HFFc6 (cell line): Measurements from ENCODE around the gene EFCC1. TPM values are rescaled to one million over a fixed set of nuclear protein-coding genes. Genes with fewer than 3 reads are reported as not detected.

Experiments used
- DNase-seq: peaks from one replicate; pipeline ENCODE4 v3.0.0-alpha.2; 2018
- H3K27ac Mint-ChIP-seq: 2 replicates; pipeline ENCODE4 v1.8.0; 2020; ENCODE audit warnings: mild to moderate bottlenecking, mixed read lengths
- H3K27me3 Mint-ChIP-seq: 2 replicates; pipeline ENCODE4 v1.8.0; 2021; ENCODE audit warnings: mild to moderate bottlenecking, moderate library complexity, mixed read lengths; ENCODE audit not compliant: insufficient read depth
- H3K36me3 Mint-ChIP-seq: 2 replicates; pipeline ENCODE4 v1.8.0; 2021; ENCODE audit warnings: low read depth, mixed read lengths
- H3K4me1 Mint-ChIP-seq: 2 replicates; pipeline ENCODE4 v1.8.0; 2020; ENCODE audit warnings: low read depth, mixed read lengths
- H3K4me3 Mint-ChIP-seq: 2 replicates; pipeline ENCODE4 v1.8.0; 2020; ENCODE audit warnings: mild to moderate bottlenecking, moderate library complexity, mixed read lengths
- H3K9me3 Mint-ChIP-seq: 2 replicates; pipeline ENCODE4 v1.8.0; 2020; ENCODE audit warnings: mild to moderate bottlenecking, mixed read lengths
- long read RNA-seq: library from polyadenylated mRNA; unstranded; transcript quantifications from one replicate; pipeline ENCODE4 v2.0.0, GENCODE V29; 2019
- total RNA-seq, 6 experiments: library from RNA; stranded (reverse); fragmentation: NEBNext Ultra II Directional; extraction: Animal tissue kit (Norgen Biotek cat#: 25700); gene quantifications; 2 replicates in 1 of 6; 3 replicates in 5 of 6; pipeline ENCODE4 v1.2.3, GENCODE V29; 2021
- TF ChIP-seq, protein P1 (sequence below): fragments of 200-600 bp; sonication (generic); IDR thresholded peaks from 2 replicates; pipeline ENCODE4 v1.5.0; 2021; ENCODE audit warnings: antibody characterized with exemption, mild to moderate bottlenecking

The EFCC1 gene, protein sequence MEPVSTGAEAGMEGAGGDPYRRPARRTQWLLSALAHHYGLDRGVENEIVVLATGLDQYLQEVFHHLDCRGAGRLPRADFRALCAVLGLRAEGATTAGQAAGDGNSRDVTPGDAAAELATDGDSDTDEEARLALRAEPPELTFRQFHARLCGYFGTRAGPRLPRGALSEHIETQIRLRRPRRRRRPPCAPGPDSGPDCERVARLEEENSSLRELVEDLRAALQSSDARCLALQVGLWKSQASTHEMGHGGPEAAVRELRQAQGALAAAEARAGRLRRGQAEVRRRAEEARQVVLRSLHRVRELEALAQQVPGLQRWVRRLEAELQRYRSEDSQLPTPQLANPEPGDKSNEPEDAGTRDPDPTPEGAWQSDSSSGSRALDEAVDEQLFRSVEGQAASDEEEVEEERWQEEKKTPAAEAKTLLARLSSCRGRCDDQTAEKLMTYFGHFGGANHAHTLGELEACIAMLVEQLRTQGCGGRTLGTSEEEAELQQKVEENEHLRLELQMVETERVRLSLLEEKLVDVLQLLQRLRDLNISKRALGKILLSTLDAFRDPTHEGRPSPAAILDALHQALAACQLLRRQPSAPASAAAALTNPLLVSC
- not detected for total RNA-seq
- long read RNA-seq: 0 reads

DNA sequence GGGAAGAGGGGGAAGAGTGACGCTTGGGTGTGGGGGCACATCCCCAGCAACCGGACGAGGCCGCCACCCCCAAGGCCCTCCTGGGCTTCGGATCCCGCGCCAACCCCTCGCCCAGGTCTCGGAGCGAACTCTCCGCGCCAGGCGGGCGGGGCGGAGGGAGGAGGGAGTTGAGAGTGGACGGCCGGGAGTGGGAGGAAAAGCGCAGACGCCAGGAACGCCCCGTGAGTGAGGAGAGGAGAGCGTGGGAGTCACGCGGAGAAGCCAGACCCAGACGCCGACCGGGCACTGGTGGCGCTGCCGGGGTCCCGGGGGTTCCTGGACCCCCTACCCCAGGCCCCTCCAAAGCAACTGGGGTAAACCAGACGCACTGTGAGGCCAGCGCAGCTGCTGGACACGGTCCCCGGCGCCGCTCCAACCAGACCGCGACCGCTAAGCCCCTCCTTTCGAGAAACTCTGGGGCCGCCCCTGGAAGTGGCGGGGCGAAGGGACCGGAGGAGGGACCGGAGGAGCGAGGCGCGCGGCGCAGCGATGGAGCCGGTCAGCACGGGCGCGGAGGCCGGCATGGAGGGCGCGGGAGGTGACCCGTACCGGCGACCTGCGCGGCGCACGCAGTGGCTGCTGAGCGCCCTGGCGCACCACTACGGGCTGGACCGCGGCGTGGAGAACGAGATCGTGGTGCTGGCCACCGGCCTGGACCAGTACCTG, at the start of gene EFCC1:
TSS of gene EFCC1 (plus strand) at position 204 of the 705 bp plus-strand sequence. CDS start at position 529, 325 bp downstream.
- DNase-seq: no peak
- no peak within 1 kb of the TSS for H3K27ac Mint-ChIP-seq
- peaks cover 31% of the 10 kb centered on the region for H3K27me3 Mint-ChIP-seq
- no peak within 1 kb of the TSS for H3K4me3 Mint-ChIP-seq
- no peaks in the 10 kb centered on the region for H3K36me3 Mint-ChIP-seq
- H3K4me1 Mint-ChIP-seq: peaks cover 18% of the 10 kb centered on the region
- no peaks in the 10 kb centered on the region for H3K9me3 Mint-ChIP-seq
- TF ChIP-seq, protein P1, sequence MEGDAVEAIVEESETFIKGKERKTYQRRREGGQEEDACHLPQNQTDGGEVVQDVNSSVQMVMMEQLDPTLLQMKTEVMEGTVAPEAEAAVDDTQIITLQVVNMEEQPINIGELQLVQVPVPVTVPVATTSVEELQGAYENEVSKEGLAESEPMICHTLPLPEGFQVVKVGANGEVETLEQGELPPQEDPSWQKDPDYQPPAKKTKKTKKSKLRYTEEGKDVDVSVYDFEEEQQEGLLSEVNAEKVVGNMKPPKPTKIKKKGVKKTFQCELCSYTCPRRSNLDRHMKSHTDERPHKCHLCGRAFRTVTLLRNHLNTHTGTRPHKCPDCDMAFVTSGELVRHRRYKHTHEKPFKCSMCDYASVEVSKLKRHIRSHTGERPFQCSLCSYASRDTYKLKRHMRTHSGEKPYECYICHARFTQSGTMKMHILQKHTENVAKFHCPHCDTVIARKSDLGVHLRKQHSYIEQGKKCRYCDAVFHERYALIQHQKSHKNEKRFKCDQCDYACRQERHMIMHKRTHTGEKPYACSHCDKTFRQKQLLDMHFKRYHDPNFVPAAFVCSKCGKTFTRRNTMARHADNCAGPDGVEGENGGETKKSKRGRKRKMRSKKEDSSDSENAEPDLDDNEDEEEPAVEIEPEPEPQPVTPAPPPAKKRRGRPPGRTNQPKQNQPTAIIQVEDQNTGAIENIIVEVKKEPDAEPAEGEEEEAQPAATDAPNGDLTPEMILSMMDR: no peak

DNA sequence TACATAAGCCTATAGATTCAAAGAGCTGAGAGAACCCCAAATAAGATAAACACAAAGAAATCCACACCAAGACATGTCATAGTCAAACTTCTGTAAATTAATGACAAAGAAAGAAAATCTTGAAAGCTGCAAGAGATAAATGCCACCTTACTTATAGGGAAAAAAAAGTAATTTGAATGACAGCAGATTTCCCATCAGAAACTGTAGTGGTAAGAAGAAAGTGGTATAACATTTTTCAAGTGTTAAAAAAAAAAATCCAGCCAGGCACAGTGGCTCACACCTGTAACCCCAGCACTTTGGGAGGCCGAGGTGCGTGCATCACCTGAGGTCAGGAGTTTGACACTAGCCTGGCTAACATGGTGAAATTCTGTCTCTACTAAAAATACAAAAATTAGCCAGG, 44.7 kb upstream of the EFCC1 start:
- no peak for DNase-seq
- Mint-ChIP-seq H3K27me3 (peaks cover 36% of the 10 kb centered on the region), H3K36me3 (peaks cover 4% of the 10 kb centered on the region; the same call in 1 of the 2 replicates), H3K9me3 (peaks cover 21% of the 10 kb centered on the region), H3K27ac (no peak overlapping the region), H3K4me3 (no peak overlapping the region), H3K4me1 (no peaks in the 10 kb centered on the region)
- TF ChIP-seq, protein P1: no peak

DNA sequence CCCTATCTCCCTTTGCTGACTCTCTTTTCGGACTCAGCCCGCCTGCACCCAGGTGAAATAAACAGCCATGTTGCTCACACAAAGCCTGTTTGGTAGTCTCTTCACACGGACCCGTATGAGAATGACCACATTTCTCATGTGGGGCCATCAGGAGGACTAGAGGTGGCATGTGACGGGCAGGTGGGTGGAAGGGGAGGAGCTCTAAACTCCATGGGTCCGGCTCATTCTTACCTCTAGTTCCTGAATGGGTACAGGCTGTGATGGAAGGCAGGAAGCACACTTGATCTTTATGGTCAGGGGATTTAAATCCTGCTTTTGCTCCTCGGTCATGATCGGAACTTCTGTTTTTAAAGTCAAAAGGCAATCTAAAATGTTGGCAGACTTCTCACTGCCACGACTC, 35.8 kb upstream of the EFCC1 start:
- H3K4me1 Mint-ChIP-seq: no peaks in the 10 kb centered on the region
- peaks cover 52% of the 10 kb centered on the region for H3K27me3 Mint-ChIP-seq
- no peak overlapping the region for H3K27ac Mint-ChIP-seq
- H3K4me3 Mint-ChIP-seq: no peak overlapping the region
- no peak for DNase-seq
- no peaks in the 10 kb centered on the region; the same call in 1 of the 2 replicates for H3K9me3 Mint-ChIP-seq
- TF ChIP-seq, protein P1: no peak
- no peaks in the 10 kb centered on the region for H3K36me3 Mint-ChIP-seq

DNA sequence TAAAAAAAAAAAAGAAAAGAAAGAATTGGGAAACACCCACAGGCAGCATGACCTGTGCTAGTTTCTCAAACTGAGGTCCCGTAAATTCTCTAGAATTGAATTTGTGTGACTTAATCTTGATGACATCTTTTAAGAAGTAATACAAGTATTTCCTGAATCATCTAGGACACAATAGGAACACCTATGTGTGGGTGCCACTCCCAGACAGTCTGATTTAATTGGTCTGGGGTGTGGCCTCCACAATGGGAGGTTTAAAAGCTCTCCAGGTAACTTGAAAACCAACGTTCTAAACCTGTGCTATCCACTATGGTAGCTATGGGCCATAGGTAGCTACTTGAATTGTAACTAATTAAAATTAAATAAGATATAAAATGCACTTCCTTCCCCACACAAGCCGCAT, 35.3 kb upstream of the EFCC1 start:
- no peaks in the 10 kb centered on the region; the same call in 1 of the 2 replicates for H3K9me3 Mint-ChIP-seq
- DNase-seq: no peak
- H3K27me3 Mint-ChIP-seq: peaks cover 47% of the 10 kb centered on the region
- H3K27ac Mint-ChIP-seq: no peak overlapping the region
- no peaks in the 10 kb centered on the region for H3K36me3 Mint-ChIP-seq
- no peak overlapping the region for H3K4me3 Mint-ChIP-seq
- H3K4me1 Mint-ChIP-seq: no peaks in the 10 kb centered on the region
- TF ChIP-seq, protein P1: no peak

DNA sequence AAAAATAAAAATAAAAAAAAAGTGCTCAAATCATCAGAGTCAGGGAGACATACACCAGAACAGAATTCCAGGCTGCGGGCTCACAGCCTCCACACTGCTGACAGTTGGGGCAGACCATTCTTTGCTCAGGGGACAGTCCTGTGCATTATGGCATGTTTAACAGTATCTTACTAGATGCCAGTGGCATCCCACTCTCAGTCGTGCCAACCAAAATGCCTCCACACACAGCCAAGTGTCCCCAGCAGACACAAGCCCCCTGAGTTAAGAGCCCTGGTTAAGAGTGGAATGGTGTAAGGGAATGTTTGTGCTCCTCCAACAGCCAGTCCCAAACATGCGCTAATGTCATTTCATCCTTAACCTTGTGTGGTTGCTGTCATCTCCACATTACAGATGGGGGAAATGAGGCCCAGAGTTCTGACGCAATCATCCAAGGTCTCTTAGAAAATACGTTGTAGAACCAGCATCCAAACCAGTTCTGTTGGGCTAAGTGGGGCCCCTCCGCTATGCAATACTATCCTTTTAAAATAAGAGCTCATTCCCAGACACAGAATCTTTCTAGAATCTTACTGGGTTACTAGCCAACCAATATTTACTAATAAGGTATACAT, 33.3 kb upstream of the EFCC1 start:
- no peaks in the 10 kb centered on the region for H3K9me3 Mint-ChIP-seq
- H3K27ac Mint-ChIP-seq: no peak overlapping the region
- H3K27me3 Mint-ChIP-seq: peaks cover 43% of the 10 kb centered on the region
- H3K4me3 Mint-ChIP-seq: no peak overlapping the region
- H3K4me1 Mint-ChIP-seq: peaks cover 4% of the 10 kb centered on the region; the same call in 1 of the 2 replicates
- DNase-seq: no peak
- H3K36me3 Mint-ChIP-seq: no peaks in the 10 kb centered on the region
- TF ChIP-seq, protein P1: no peak
